Fibroblast of pulmonary artery (primary cell): ENCODE results near the gene PDPK1.
A peak's percentile ranks its signal among the peaks of the same experiment; 100 is the strongest.

Source experiments
- DNase-seq: peaks from one replicate; pipeline ENCODE4 v3.0.0-alpha.2; 2010; ENCODE audit warnings: low read depth
- H3K4me3 ChIP-seq: replicated peaks from 2 replicates; pipeline ENCODE4 v1.5.1; 2011; ENCODE audit warnings: low read depth, mild to moderate bottlenecking, control low read depth, low read length, moderate library complexity
- TF ChIP-seq, protein P1 (sequence below): IDR thresholded peaks from 2 replicates; pipeline ENCODE4 v1.5.1; 2011; ENCODE audit warnings: mild to moderate bottlenecking, control low read depth, low read length, inconsistent platforms; ENCODE audit errors: missing control alignments

The PDPK1 gene

DNA sequence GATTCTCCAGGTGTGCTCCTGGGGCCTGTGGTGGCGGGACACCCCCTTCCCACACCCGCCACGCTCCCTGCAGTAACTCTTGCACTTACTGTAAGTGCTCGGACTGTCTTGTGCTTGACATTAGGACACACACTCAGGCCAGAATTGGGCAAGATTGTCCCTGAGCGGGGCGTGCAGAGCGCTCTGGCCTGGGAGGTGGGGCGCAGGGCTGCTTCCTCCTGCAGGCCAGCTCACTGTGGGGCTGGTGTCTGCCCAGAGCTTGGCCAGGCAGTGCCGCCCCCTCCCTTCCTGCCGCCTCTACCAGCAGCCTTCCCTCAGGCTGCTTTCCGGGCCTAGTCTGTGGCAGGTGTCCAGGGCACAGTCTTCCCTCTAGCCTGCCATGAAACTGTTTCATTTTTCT lies 30.2 kb upstream of the PDPK1 start:
- no peak overlapping the region for H3K4me3 ChIP-seq
- DNase-seq, result no peak
- TF ChIP-seq, protein P1, sequence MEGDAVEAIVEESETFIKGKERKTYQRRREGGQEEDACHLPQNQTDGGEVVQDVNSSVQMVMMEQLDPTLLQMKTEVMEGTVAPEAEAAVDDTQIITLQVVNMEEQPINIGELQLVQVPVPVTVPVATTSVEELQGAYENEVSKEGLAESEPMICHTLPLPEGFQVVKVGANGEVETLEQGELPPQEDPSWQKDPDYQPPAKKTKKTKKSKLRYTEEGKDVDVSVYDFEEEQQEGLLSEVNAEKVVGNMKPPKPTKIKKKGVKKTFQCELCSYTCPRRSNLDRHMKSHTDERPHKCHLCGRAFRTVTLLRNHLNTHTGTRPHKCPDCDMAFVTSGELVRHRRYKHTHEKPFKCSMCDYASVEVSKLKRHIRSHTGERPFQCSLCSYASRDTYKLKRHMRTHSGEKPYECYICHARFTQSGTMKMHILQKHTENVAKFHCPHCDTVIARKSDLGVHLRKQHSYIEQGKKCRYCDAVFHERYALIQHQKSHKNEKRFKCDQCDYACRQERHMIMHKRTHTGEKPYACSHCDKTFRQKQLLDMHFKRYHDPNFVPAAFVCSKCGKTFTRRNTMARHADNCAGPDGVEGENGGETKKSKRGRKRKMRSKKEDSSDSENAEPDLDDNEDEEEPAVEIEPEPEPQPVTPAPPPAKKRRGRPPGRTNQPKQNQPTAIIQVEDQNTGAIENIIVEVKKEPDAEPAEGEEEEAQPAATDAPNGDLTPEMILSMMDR, result no peak

DNA sequence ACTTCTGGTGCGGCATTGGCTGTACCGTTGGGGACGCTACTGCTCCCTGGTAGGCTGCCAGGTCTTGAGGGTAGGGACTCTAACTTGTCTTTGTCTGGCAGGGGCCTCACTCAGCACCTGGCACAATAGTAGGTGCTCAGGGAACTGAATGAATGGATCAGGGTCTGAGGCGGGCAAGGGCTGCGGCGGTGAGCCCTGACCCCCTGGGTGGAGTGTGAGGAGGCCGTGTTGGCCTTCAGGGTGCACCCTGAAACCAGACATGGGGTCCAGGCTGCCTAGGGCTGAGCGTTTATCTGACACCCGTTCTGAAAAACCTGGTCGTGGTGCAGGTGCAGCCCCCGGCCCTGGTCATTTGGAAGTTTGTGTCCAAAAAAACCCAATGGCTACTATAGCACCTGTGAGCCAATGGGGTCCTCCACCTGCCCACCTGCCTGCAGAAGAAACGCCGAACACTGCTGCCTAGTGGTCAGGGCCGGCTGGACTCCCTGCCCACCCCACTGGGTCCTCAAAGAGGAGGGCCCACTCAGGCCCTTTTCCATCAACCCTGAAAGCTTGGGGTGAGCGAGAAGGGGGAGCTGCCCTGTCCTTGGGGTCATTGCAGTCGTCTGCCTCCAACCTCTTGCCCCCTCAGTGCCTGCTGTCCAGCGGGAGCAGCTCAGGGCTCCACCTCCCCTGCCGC lies 29.0 kb upstream of the PDPK1 start:
- H3K4me3 ChIP-seq, result no peak overlapping the region
- no peak for DNase-seq
- TF ChIP-seq, protein P1, result no peak

DNA sequence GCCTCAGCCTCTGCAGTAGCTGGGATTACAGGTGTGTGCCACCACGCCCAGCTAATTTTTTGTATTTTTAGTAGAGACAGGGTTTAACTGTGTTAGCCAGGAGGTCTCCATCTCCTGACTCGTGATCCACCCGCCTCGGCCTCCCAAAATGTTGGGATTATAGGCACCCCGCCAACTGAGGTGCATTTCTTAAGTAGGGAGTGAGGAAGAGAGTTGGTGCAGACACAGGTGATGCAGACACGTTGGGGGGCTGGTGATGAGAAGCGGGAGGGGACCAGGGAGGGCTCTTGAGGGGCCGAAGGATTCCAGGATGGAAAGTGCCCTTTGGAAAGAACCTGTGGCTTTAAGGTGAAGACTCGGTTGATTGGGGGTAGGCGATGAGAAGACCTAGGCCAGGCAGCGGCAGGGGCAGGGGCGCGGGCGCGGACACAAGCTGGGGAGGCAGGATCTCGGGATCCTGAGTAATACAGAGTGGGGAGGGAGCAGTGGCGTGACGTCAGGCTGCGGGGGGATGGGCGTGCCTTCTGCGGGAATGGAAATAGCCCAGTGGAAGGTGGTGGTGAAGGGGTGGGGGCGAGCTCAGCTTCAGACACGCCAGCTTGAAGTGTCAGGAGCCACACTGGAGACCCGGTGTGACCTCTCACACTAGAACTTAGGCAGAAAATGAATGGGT lies 26.6 kb upstream of the PDPK1 start:
- TF ChIP-seq, protein P1, result no peak
- DNase-seq, result peak; percentile 57
- H3K4me3 ChIP-seq, result no peak overlapping the region

DNA sequence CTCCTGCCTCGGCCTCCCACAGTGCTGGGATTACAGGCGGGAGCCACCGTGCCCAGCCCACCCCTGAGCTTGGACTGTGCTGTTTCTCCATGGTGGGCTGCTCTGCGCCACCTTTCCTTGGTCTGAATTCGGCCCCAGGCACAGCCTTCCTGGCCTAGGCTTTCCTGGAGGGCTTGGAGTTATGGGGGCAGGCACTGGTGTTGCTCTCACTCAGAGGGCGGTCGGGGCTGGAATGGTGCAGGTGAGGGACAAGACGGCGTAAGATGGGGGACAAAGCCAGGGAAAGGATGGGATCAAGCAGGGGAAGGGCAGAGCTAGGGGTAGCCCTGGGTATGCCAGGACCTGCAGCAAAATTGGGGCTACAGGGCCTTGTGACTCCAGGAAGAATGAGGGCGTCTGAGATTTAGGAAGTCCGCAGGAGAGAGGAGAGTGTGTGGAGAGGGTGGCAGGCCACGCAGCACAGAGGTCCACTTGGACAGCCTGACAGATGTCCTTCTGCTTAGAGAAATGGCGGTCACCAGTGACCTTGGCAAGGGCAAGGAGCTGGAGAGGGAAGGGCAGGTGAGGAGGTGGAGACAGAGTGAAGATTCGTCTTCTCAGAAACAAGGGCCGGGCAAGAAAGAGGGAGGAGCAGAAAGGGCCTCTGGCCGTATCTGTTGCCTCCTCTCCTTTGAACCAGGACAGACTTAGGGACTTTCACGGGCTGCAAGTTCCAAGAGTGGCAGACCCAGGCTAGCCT lies 25.7 kb upstream of the PDPK1 start:
- DNase-seq, result no peak
- no peak overlapping the region for H3K4me3 ChIP-seq
- TF ChIP-seq, protein P1, result no peak

DNA sequence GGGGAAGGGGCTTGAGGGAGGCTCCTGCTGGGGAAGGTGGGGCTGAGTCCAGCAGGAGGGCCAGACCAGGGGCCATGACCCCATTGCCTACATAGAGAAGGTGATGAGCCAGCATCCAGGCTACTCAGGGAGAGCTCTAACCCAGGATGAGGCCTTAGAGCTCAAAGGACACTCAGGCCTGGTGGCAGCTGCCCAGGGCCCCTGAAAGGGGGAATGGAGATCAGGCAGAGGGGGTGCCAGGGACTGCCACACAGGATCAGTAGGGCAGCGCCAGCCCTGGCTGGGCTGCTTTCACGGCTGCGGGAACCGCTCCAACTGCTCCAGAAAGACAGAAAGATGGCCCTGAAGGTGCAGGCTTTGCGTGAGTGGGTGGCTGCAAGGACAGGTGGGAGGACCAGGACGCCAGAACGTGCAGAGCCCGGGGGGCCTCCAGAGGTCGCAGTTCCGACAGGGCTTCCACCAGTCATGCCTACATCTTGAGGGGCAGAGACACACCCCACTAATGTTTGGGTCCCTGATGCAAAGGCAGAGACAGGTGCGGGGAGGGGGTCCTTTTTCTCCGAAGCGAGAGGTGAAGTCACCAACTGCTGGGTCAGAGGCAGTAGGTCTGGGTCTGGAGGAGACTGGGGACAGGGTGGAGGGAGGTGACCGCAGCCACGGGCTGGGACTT lies 25.0 kb upstream of the PDPK1 start:
- H3K4me3 ChIP-seq, result peak overlapping the region; percentile 59
- TF ChIP-seq, protein P1, result no peak
- DNase-seq, result no peak

DNA sequence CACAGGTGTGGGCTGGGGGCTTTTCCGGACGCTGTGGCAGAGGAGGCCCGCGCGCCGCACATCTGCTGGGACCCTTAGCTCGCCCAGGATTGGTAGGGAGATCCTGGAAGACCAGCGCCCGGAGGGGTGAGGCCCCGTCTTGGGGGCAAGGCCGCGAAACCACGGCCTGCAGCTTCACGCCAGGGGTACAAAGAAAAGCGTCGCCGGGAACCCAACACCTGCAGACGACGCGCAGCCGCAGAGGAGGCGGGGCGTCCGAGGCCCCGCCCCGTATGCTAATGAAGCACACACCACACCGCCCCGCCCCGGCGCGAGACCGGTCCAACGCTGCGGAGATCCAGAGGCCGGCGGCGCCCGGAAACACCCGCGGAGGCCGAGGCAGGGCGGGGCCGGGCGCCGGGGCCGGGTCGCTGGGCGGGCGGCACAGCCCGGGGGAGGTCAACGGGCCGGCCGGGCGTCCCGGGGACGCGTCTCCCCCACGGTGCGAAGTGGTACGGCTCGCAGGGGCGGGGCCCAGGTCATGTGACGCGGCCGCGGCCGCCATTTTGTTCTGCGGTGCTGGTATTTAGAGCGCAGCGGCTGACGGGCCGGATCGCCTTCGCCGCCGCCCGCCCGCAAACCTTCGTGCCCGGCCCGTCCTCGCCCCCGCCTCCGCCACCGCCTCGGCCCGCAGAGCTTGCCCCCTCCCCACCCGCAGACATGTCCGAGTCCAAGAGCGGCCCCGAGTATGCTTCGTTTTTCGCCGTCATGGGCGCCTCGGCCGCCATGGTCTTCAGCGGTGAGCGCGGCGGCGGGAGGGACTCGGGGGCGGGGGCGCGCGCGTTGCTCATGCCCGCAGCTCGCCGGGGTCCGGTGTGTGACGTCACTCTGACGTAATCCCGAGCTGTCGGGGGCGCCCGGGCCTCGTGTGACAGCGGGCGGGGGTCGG lies 24.2 kb upstream of the PDPK1 start, which contains the start of gene ATP6V0C:
Gene ATP6V0C (plus strand): TSS at position 548 of the 928 bp plus-strand sequence. CDS start 152 bp downstream, at position 700.
- TF ChIP-seq, protein P1, result no peak
- peak within 1 kb of the TSS; percentile 59 for H3K4me3 ChIP-seq
- peak; percentile 86 for DNase-seq
